A549 (cell line): ENCODE measurements around the gene PROCR. TPM values are rescaled to one million over a fixed set of nuclear protein-coding genes. Genes with fewer than 3 reads are reported as not detected.
A peak's percentile ranks its signal among the peaks of the same experiment; 100 is the strongest.

ENCODE experiments used
- ATAC-seq, 2 experiments: fragments of 200-7000 bp in 1 of 2; fragments of >200 bp in 1 of 2; cut with Nextera tagmentation in 1 of 2; cut with Tn5 transposase in 1 of 2; 3 replicates each; pipeline versions ENCODE4 v1.8.0 to v1.9.1; 2018 to 2020; ENCODE audit warnings: mild to moderate bottlenecking in 1 of 2, moderate library complexity in 1 of 2
- CTCF ChIA-PET: fragments of 300-600 bp; sonication (Branson Sonifier 250); formaldehyde crosslinking; extraction: SDS; loops from one replicate; lab custom pipeline; 2021; ENCODE audit warnings: antibody characterized with exemption, inconsistent platforms; lab: Yijun Ruan, JAX
- POLR2A ChIA-PET: fragments of 350-600 bp; formaldehyde crosslinking; extraction: SDS; loops from one replicate; lab custom pipeline; 2021; ENCODE audit warnings: antibody characterized with exemption, inconsistent platforms; lab: Yijun Ruan, JAX
- DNase-seq, 2 experiments: peaks; one replicate each; pipeline versions ENCODE4 v3.0.0 to v3.0.0-alpha.2; 2011 to 2016; ENCODE audit warnings: low read depth in 1 of 2, low spot score in 1 of 2
- FAIRE-seq: peaks from 2 replicates; lab custom pipeline; 2011; peaks lifted over from hg19 to GRCh38; lab: Jason Lieb, UNC
- H3K27ac ChIP-seq, 2 experiments: fragments of >200 bp; sonication (Bioruptor Twin); formaldehyde crosslinking; 3 replicates each; pipeline ENCODE4 v1.5.1; 2016 to 2017
- H3K4me1 ChIP-seq: fragments of >200 bp; sonication (Bioruptor Twin); formaldehyde crosslinking; 3 replicates; pipeline ENCODE4 v1.6.1; 2016
- H3K4me2 ChIP-seq: fragments of >200 bp; sonication (Bioruptor Twin); formaldehyde crosslinking; 3 replicates; pipeline ENCODE4 v1.6.1; 2016
- H3K4me3 ChIP-seq: fragments of >200 bp; sonication (Bioruptor Twin); formaldehyde crosslinking; 3 replicates; pipeline ENCODE4 v1.5.1; 2016
- H3K9me3 ChIP-seq: fragments of >200 bp; sonication (Bioruptor Twin); formaldehyde crosslinking; 3 replicates; pipeline ENCODE4 v1.6.1; 2016
- ATOH8 ChIP-seq: fragments of 250-450 bp; sonication (Bioruptor Pico); IDR thresholded peaks from 2 replicates; pipeline ENCODE4 v1.5.0; 2020; ENCODE audit warnings: low read depth, mild to moderate bottlenecking, moderate library complexity
- CBX2 ChIP-seq: fragments of 200-600 bp; sonication (generic); IDR thresholded peaks from 2 replicates; pipeline ENCODE4 v1.6.1; 2016; ENCODE audit warnings: low read depth, mild to moderate bottlenecking, borderline replicate concordance
- CBX8 ChIP-seq: fragments of 200-600 bp; sonication (generic); IDR thresholded peaks from 2 replicates; pipeline ENCODE4 v1.6.1; 2016
- CHD2 ChIP-seq: fragments of 150-350 bp; IDR thresholded peaks from 2 replicates; pipeline ENCODE4 v1.6.1; 2014; ENCODE audit warnings: low read length; ENCODE audit not compliant: partially characterized antibody
- HDAC2 ChIP-seq: fragments of 200-600 bp; sonication (generic); IDR thresholded peaks from 2 replicates; pipeline ENCODE4 v1.6.1; 2016
- HEYL ChIP-seq: fragments of 250-450 bp; sonication (Bioruptor Pico); IDR thresholded peaks from 2 replicates; pipeline ENCODE4 v1.8.0; 2021; ENCODE audit warnings: mild to moderate bottlenecking, moderate library complexity
- HMGXB4 ChIP-seq: fragments of 250-450 bp; sonication (Bioruptor Pico); IDR thresholded peaks from 2 replicates; pipeline ENCODE4 v1.5.0; 2021; ENCODE audit warnings: mild to moderate bottlenecking, moderate library complexity, borderline replicate concordance
- MAFK ChIP-seq: fragments of 450-650 bp; IDR thresholded peaks from 2 replicates; pipeline ENCODE4 v1.6.1; 2014; ENCODE audit not compliant: partially characterized antibody
- MYC ChIP-seq: IDR thresholded peaks from 2 replicates; pipeline ENCODE4 v1.6.1; 2012; ENCODE audit warnings: mild to moderate bottlenecking, inconsistent platforms, low read length, improper control_type of control experiment, borderline replicate concordance
- NFE2L2 ChIP-seq: fragments of 150-350 bp; conservative IDR thresholded peaks from 2 replicates; pipeline ENCODE4 v1.6.1; 2014; ENCODE audit warnings: low read length
- NPAS2 ChIP-seq: fragments of 250-450 bp; sonication (Bioruptor Pico); IDR thresholded peaks from 2 replicates; pipeline ENCODE4 v1.8.0; 2022; ENCODE audit warnings: mild to moderate bottlenecking, moderate library complexity, borderline replicate concordance
- NR3C1 ChIP-seq: fragments of >200 bp; sonication (Bioruptor Twin); formaldehyde crosslinking; IDR thresholded peaks from 3 replicates; pipeline ENCODE4 v1.6.1; 2017
- TP53 ChIP-seq: fragments of 250-450 bp; sonication (Bioruptor Pico); IDR thresholded peaks from 2 replicates; pipeline ENCODE4 v1.5.0; 2021; ENCODE audit warnings: mild to moderate bottlenecking, moderate library complexity
- ZC3H11A ChIP-seq: fragments of 450-650 bp; IDR thresholded peaks from 2 replicates; pipeline ENCODE4 v1.6.1; 2014; ENCODE audit warnings: antibody characterized with exemption, mild to moderate bottlenecking
- ZNF302 ChIP-seq: fragments of 250-450 bp; sonication (Bioruptor Pico); IDR thresholded peaks from 2 replicates; pipeline ENCODE4 v1.9.0; 2021; ENCODE audit warnings: inconsistent platforms, mild to moderate bottlenecking, moderate library complexity
- WGBS: methylation state at CpG from one replicate; pipeline ENCODE4 v1.1.6; 2017; ENCODE audit errors: missing lambda C conversion rate; 5-methylcytosine and 5-hydroxymethylcytosine counted together
- polyA plus RNA-seq, 4 experiments: library from polyadenylated mRNA; depleted of rRNA in 3 of 4; stranded (reverse); fragments of >200 nt; fragmentation: RNase III in 1 of 4; extraction: RNeasy Plus Mini Kit Qiagen cat#74134 plus additional on column Dnase treatment in 1 of 4; gene quantifications; 2 replicates in 3 of 4; 3 replicates in 1 of 4; pipeline ENCODE4 v1.2.3, GENCODE V29; 2011 to 2017
- TF ChIP-seq, protein P1 (sequence below): fragments of 200-600 bp; sonication (generic); IDR thresholded peaks from 2 replicates; pipeline ENCODE4 v1.6.1; 2016; ENCODE audit warnings: antibody characterized with exemption, mild to moderate bottlenecking, moderate library complexity

The PROCR gene
- polyA plus RNA-seq, 2 of the 4 experiments (the other 2 are of a cell fraction), result 123 to 134 TPM

GRCh38 chr20:35172434-35172806, 548 bp downstream of the PROCR start (continued):
- TF ChIP-seq MYC, result no peak
- TF ChIP-seq ZC3H11A, result no peak
- no peak for TF ChIP-seq CBX8
- no peak for TF ChIP-seq NPAS2

DNA sequence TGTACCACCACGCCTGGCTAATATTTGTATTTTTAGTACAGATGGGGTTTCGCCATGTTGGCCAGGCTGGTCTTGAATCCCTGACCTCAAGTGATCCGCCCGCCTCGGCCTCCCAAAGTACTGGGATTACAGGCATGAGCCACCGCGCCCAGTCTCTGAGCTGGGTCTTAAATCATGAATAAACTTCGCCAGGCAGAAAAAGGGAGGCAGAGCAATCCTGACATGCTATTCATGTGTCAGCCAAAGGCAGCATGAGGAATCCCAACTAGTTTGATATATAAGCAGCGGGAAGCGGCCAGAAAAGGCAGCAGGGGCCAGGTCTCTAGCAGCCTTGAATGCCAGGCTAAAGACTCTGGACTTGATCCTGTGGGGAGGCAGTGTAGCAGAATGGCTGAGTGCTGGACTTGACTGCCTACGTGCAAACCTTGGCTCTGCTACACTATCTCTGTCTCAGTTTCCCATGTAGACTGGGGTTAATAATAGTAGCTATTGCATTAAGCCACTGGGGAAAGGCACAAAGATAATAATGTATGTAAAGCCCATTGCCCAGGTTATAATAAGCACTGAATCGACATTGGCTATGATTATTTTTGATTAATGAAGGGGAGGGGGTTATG, 1.8 kb downstream of the PROCR start:
- POLR2A ChIA-PET, result no interaction called here
- H3K9me3 ChIP-seq, result no peaks in the 10 kb centered on the region
- peak overlapping the region; percentile 77 for H3K4me2 ChIP-seq
- DNase-seq (no peak), FAIRE-seq (no peak), ATAC-seq (no peak)
- peak overlapping the region in 1 of 2 experiments; percentile 87; a peak in 3 of 6 replicates for H3K27ac ChIP-seq
- H3K4me3 ChIP-seq, result peak overlapping the region; percentile 17; the same call in 1 of the 3 replicates
- TF ChIP-seq ZNF302 (CRISPR knock-in tag) (no peak), TP53 (CRISPR knock-in tag) (no peak)
- peaks cover 25% of the 10 kb centered on the region for H3K4me1 ChIP-seq
- 83% methylated on average over 12 of the region's 12 CpGs for WGBS
- CTCF ChIA-PET, result interaction anchor here (1.7 kb wide), 1 partner anchor 29 kb away, joined by 5 read pairs; no protein-coding TSS in a partner anchor

GRCh38 chr20:35174458-35175216, 2.8 kb downstream of the PROCR start:
- peak overlapping the region; percentile 77 for H3K4me2 ChIP-seq

GRCh38 chr20:35176132-35176531, 4.3 kb downstream of the PROCR start:
- 92% methylated on average over 13 of the region's 14 CpGs for WGBS
- ChIA-PET POLR2A (no interaction called here), CTCF (interaction anchor here (0.5 to 3.4 kb wide), 4 partner anchors 30 to 73 kb away, joined by 3 to 16 read pairs (median 4); no protein-coding TSS in a partner anchor)
- no peak for ATAC-seq
- no peak for DNase-seq
- no peak overlapping the region for H3K4me3 ChIP-seq
- no peak for TF ChIP-seq HMGXB4 (CRISPR knock-in tag)
- TF ChIP-seq, protein P1, sequence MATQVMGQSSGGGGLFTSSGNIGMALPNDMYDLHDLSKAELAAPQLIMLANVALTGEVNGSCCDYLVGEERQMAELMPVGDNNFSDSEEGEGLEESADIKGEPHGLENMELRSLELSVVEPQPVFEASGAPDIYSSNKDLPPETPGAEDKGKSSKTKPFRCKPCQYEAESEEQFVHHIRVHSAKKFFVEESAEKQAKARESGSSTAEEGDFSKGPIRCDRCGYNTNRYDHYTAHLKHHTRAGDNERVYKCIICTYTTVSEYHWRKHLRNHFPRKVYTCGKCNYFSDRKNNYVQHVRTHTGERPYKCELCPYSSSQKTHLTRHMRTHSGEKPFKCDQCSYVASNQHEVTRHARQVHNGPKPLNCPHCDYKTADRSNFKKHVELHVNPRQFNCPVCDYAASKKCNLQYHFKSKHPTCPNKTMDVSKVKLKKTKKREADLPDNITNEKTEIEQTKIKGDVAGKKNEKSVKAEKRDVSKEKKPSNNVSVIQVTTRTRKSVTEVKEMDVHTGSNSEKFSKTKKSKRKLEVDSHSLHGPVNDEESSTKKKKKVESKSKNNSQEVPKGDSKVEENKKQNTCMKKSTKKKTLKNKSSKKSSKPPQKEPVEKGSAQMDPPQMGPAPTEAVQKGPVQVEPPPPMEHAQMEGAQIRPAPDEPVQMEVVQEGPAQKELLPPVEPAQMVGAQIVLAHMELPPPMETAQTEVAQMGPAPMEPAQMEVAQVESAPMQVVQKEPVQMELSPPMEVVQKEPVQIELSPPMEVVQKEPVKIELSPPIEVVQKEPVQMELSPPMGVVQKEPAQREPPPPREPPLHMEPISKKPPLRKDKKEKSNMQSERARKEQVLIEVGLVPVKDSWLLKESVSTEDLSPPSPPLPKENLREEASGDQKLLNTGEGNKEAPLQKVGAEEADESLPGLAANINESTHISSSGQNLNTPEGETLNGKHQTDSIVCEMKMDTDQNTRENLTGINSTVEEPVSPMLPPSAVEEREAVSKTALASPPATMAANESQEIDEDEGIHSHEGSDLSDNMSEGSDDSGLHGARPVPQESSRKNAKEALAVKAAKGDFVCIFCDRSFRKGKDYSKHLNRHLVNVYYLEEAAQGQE, result no peak
- no peak overlapping the region for H3K27ac ChIP-seq
- no peak overlapping the region for H3K4me2 ChIP-seq
- H3K9me3 ChIP-seq, result no peaks in the 10 kb centered on the region
- peaks cover 29% of the 10 kb centered on the region for H3K4me1 ChIP-seq
- FAIRE-seq, result no peak

More at GRCh38 chr20:35174458-35175216, 2.8 kb downstream of the PROCR start:
- no peak overlapping the region for H3K4me3 ChIP-seq
- WGBS, result 96% methylated on average over 34 of the region's 49 CpGs
- ChIA-PET CTCF (interaction anchor here (1.0 to 3.4 kb wide), 2 partner anchors 30 to 34 kb away, joined by 5 to 16 read pairs; no protein-coding TSS in a partner anchor), POLR2A (no interaction called here)
- no peak for ATAC-seq
- peak in 1 of 2 experiments; percentile 37 for DNase-seq
- no peak for FAIRE-seq
- peaks cover 30% of the 10 kb centered on the region for H3K4me1 ChIP-seq
- peak overlapping the region in 1 of 2 experiments; percentile 8; a peak in 1 of 6 replicates for H3K27ac ChIP-seq
- H3K9me3 ChIP-seq, result no peaks in the 10 kb centered on the region
- TF ChIP-seq NFE2L2, result no peak
- TF ChIP-seq HDAC2, result no peak
- TF ChIP-seq MAFK, result no peak
- no peak for TF ChIP-seq HEYL (CRISPR knock-in tag)
- no peak for TF ChIP-seq NR3C1
- TF ChIP-seq ATOH8 (CRISPR knock-in tag), result no peak
- TF ChIP-seq CHD2, result no peak
- no peak for TF ChIP-seq CBX2
